ENCODE measurements around the gene CENPVL3.
"Not testable (repeated sequence)": the region's sequence is repeated elsewhere in the genome, so short reads cannot be mapped to it uniquely, and the experiment has no call there.

Gene CENPVL3

DNA sequence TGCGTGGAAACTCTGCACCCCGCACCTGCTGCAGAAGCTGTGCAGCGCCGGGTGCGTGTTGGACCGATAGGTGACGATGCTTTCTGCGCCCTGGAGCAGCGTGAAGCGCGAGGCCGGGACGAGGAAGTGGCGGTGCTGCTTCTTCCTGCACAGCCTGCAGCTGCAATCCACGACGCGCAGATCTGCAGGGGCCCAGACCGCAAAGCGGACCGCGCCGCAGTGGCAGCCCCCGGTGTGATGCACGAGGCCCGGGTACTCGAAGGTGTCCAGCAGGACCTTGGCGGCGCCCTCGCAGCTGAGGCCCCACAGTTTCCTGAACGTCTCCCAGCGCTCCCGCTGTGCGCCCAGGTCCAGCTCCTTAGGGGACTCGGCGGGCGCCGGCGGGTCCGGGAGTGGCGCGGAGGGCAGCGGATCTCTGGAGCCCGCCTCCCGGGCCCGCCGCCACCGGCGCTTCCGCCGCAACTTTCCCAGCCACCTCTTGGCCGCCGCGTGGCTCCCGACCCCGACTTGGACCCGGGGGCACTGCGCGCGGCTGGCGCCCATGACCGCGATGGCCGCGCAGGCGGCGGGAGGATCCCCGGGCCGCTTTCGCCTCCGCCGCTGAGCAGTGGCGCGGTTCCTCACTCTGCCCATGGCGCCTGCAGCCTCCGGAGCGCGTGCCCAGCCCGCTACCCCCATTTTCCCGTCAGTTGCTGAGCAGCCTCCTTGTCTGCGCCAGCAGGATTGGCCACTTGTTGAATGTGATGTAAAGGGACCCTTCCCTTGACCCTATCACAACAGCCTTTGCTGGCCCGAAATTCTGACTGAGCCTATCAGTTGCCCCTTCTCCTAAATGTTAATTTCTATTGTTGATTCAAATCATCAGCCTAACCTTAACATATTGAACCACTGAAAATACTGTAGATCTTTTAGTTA lies at the start of gene CENPVL3:
CENPVL3 (minus strand) TSS at position 672 of the 915 bp plus-strand sequence; CDS start at position 633, 39 bp downstream.
- not testable (repeated sequence) for DNase-seq (ENCODE audit: extremely low read depth in 1 of 2, low read depth in 1 of 2)

GRCh38 chrX:51665981-51666380 lies 47.3 kb upstream of the CENPVL3 start:
- DNase-seq (ENCODE audit: extremely low read depth in 1 of 2, low read depth in 1 of 2): no peak

DNA sequence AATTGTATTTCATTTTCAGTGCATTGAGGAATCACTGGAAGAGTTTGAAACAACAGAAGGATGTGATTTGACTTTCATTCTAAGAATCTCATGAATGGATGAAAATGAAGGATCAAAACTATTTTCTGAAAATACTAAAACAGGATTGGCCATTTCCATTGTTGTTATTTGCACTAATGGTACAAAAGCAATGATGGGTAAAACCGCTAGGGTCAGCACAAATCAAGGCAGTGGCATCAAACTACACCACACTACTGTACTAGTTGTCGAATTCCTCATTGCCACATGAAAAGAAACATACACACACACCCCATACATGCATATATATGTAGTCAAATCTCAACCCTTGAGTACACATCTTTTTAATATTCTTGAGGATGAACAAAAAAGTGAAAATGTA lies 24.7 kb upstream of the CENPVL3 start:
- no peak for DNase-seq (ENCODE audit: extremely low read depth in 1 of 2, low read depth in 1 of 2)

GRCh38 chrX:51641421-51642021 lies 22.8 kb upstream of the CENPVL3 start:
- DNase-seq (ENCODE audit: extremely low read depth in 1 of 2, low read depth in 1 of 2): no peak

- DNase-seq (ENCODE audit: extremely low read depth in 1 of 2, low read depth in 1 of 2): not testable (repeated sequence)
Observed at GRCh38 chrX:51636511-51636910, 17.8 kb upstream of the CENPVL3 start.

GRCh38 chrX:51614353-51615012 lies 4.2 kb downstream of the CENPVL3 start:
- no peak for DNase-seq (ENCODE audit: extremely low read depth in 1 of 2, low read depth in 1 of 2)

DNA sequence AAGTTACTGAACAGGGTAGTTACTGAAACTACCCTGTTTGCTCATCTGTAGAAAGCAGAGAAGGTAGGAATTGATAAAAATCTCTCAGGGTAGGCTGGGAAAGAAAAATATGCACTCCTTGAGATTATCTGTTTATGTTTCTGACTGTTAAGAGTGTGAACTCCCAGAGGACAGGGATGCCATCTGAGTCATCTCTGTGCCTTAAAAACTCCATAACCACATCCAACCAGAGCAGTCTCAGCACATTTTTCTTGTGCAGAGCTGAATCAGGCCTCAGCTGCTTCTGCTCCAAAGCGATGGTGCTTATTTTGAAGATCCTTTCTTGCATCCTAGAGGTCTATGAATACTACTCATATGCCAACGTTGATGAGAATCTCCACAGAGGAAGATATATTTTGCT lies 9.9 kb downstream of the CENPVL3 start:
- no peak for DNase-seq (ENCODE audit: extremely low read depth in 1 of 2, low read depth in 1 of 2)

DNA sequence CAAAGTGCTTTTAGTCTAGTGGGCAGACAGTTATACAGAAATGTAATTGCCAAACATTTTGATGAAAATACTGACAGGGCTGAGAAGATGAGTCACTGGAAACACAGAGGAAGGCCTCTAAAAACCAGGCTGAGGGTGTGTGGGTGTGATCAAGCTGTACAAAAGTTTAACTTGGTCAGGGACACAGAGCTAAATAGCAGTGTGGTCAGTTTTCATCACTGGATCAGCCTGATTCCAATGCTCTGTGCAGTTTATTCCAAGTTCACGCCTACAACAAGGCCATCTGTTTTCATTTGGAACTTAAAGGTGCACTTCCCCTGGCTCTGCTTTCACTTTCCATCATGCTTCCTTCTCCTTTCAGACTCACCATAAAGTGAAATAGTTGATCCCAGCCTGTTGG lies 10.6 kb downstream of the CENPVL3 start:
- no peak for DNase-seq (ENCODE audit: extremely low read depth in 1 of 2, low read depth in 1 of 2)

DNA sequence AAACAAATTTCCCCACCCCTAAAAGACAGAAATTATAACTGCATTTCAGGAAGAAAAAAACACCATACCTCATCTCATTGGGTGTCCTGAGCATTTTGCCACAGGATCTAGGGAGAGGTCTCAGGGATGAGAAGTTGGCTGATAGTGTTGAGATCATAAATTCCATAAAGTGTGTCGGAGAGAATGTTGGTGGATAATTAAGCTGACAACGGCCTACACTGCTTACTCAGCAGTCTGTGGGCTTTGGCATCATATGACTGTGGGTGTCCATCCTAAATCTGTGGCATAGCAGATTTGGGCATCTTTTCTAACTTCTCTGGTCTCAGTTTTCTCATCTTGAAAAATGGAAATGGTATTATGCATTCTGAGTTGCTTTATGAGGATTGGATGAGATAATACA lies 12.3 kb downstream of the CENPVL3 start:
- DNase-seq (ENCODE audit: extremely low read depth in 1 of 2, low read depth in 1 of 2): no peak

DNA sequence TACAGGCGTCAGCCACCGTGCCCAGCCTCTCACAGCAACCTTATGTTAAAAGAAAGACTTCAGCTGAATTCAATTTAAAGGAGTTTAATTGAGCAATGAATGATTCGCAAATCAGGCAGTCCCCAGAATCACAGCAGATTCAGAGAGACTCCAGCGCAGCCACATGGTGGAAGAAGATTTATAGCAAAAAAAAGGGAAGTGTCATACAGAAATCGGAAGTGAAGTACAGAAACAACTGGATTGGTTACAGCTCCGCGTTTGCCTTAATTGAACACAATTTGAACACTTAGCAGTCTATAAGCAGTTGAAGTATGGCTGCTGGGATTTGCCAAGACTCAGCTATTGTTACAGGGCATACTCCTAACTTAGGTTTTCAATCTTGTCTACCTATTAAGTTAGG lies 19.8 kb downstream of the CENPVL3 start:
- no peak for DNase-seq (ENCODE audit: extremely low read depth in 1 of 2, low read depth in 1 of 2)

- DNase-seq (ENCODE audit: extremely low read depth in 1 of 2, low read depth in 1 of 2): no peak
Observed at GRCh38 chrX:51571874-51572273, 46.8 kb downstream of the CENPVL3 start.

DNA sequence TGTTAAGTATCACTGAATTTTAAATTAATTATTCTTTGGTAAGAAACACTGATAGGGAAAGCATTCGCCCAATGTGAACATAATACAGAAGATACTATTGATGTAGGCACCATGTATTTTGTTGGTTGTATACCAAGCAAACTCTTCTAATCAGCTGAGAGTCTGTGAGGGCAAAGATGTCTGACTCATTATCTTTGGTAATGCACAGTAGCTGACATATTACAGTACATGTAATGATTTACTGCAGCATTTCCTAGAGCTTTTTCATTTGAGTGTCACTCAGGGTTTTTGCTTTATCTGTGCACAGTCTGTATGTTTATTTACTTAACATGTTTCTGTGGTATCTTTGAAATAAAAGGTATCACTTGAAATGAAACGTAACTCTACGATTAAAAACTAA lies 49.2 kb downstream of the CENPVL3 start:
- DNase-seq (ENCODE audit: extremely low read depth in 1 of 2, low read depth in 1 of 2): no peak

GRCh38 chrX:51568586-51568985 lies 50.1 kb downstream of the CENPVL3 start:
- DNase-seq (ENCODE audit: extremely low read depth in 1 of 2, low read depth in 1 of 2): no peak
